A549 (cell line): ENCODE data around the gene SH3RF3. TPM values are rescaled to one million over a fixed set of nuclear protein-coding genes. Genes with fewer than 3 reads are reported as not detected.

Source experiments
- ATAC-seq, 2 experiments: fragments of 200-7000 bp in 1 of 2; fragments of >200 bp in 1 of 2; cut with Nextera tagmentation in 1 of 2; cut with Tn5 transposase in 1 of 2; 3 replicates each; pipeline versions ENCODE4 v1.8.0 to v1.9.1; 2018 to 2020; ENCODE audit warnings: mild to moderate bottlenecking in 1 of 2, moderate library complexity in 1 of 2
- CTCF ChIA-PET: fragments of 300-600 bp; sonication (Branson Sonifier 250); formaldehyde crosslinking; extraction: SDS; loops from one replicate; lab custom pipeline; 2021; ENCODE audit warnings: antibody characterized with exemption, inconsistent platforms; lab: Yijun Ruan, JAX
- POLR2A ChIA-PET: fragments of 350-600 bp; formaldehyde crosslinking; extraction: SDS; loops from one replicate; lab custom pipeline; 2021; ENCODE audit warnings: antibody characterized with exemption, inconsistent platforms; lab: Yijun Ruan, JAX
- DNase-seq, 2 experiments: peaks; one replicate each; pipeline versions ENCODE4 v3.0.0 to v3.0.0-alpha.2; 2011 to 2016; ENCODE audit warnings: low read depth in 1 of 2, low spot score in 1 of 2
- FAIRE-seq: peaks from 2 replicates; lab custom pipeline; 2011; peaks lifted over from hg19 to GRCh38; lab: Jason Lieb, UNC
- H3K27ac ChIP-seq, 2 experiments: fragments of >200 bp; sonication (Bioruptor Twin); formaldehyde crosslinking; 3 replicates each; pipeline ENCODE4 v1.5.1; 2016 to 2017
- H3K4me1 ChIP-seq: fragments of >200 bp; sonication (Bioruptor Twin); formaldehyde crosslinking; 3 replicates; pipeline ENCODE4 v1.6.1; 2016
- H3K4me2 ChIP-seq: fragments of >200 bp; sonication (Bioruptor Twin); formaldehyde crosslinking; 3 replicates; pipeline ENCODE4 v1.6.1; 2016
- H3K4me3 ChIP-seq: fragments of >200 bp; sonication (Bioruptor Twin); formaldehyde crosslinking; 3 replicates; pipeline ENCODE4 v1.5.1; 2016
- H3K9me3 ChIP-seq: fragments of >200 bp; sonication (Bioruptor Twin); formaldehyde crosslinking; 3 replicates; pipeline ENCODE4 v1.6.1; 2016
- ATOH8 ChIP-seq: fragments of 250-450 bp; sonication (Bioruptor Pico); IDR thresholded peaks from 2 replicates; pipeline ENCODE4 v1.5.0; 2020; ENCODE audit warnings: low read depth, mild to moderate bottlenecking, moderate library complexity
- CBX2 ChIP-seq: fragments of 200-600 bp; sonication (generic); IDR thresholded peaks from 2 replicates; pipeline ENCODE4 v1.6.1; 2016; ENCODE audit warnings: low read depth, mild to moderate bottlenecking, borderline replicate concordance
- E2F6 ChIP-seq: IDR thresholded peaks from 2 replicates; pipeline ENCODE4 v1.6.1; 2012; ENCODE audit warnings: low read depth, borderline replicate concordance
- EP300 ChIP-seq, 2 experiments: fragments of >200 bp; sonication (Bioruptor Twin); formaldehyde crosslinking; IDR thresholded peaks; 2 replicates in 1 of 2; 3 replicates in 1 of 2; pipeline ENCODE4 v1.6.1; 2016 to 2017
- ESRRA ChIP-seq: fragments of 150-350 bp; IDR thresholded peaks from 2 replicates; pipeline ENCODE4 v1.6.1; 2014; ENCODE audit warnings: mild to moderate bottlenecking, low read length, borderline replicate concordance
- FOSB ChIP-seq: fragments of 250-450 bp; sonication (Bioruptor Pico); IDR thresholded peaks from 2 replicates; pipeline ENCODE4 v1.5.0; 2020; ENCODE audit warnings: mild to moderate bottlenecking, moderate library complexity
- FOSL2 ChIP-seq, 2 experiments: fragments of 450-650 bp in 1 of 2; fragments of >200 bp in 1 of 2; sonication (Bioruptor Twin) in 1 of 2; formaldehyde crosslinking; IDR thresholded peaks; 2 replicates each; pipeline versions ENCODE4 v1.5.0 to v1.6.1; 2016 to 2020; ENCODE audit warnings: mild to moderate bottlenecking in 1 of 2, moderate library complexity in 1 of 2
- HDAC2 ChIP-seq: fragments of 200-600 bp; sonication (generic); IDR thresholded peaks from 2 replicates; pipeline ENCODE4 v1.6.1; 2016
- KDM5A ChIP-seq: fragments of 200-600 bp; sonication (generic); IDR thresholded peaks from 2 replicates; pipeline ENCODE4 v1.6.1; 2016; ENCODE audit warnings: antibody characterized with exemption, mild to moderate bottlenecking
- MAX ChIP-seq: IDR thresholded peaks from 2 replicates; pipeline ENCODE4 v1.6.1; 2012
- NR3C1 ChIP-seq: fragments of >200 bp; sonication (Bioruptor Twin); formaldehyde crosslinking; IDR thresholded peaks from 3 replicates; pipeline ENCODE4 v1.6.1; 2017
- PBX3 ChIP-seq: IDR thresholded peaks from 2 replicates; pipeline ENCODE4 v1.6.1; 2012
- POLR2AphosphoS2 ChIP-seq: conservative IDR thresholded peaks from 2 replicates; pipeline ENCODE4 v1.6.1; 2012; ENCODE audit warnings: low read length, improper control_type of control experiment, inconsistent platforms
- RAD21 ChIP-seq, 2 experiments: fragments of >200 bp in 1 of 2; sonication (Bioruptor Twin) in 1 of 2; formaldehyde crosslinking in 1 of 2; IDR thresholded peaks in 1 of 2; conservative IDR thresholded peaks in 1 of 2; 2 replicates in 1 of 2; 3 replicates in 1 of 2; pipeline ENCODE4 v1.6.1; 2012 to 2018; ENCODE audit warnings: inconsistent platforms in 1 of 2
- RCOR1 ChIP-seq: fragments of 150-350 bp; IDR thresholded peaks from 2 replicates; pipeline ENCODE4 v1.6.1; 2014; ENCODE audit warnings: antibody characterized with exemption, low read length, low read depth
- REST ChIP-seq: fragments of 200-600 bp; sonication (generic); IDR thresholded peaks from 2 replicates; pipeline ENCODE4 v1.6.1; 2016; ENCODE audit warnings: antibody characterized with exemption, mild to moderate bottlenecking, moderate library complexity
- RFX5 ChIP-seq: fragments of 450-650 bp; IDR thresholded peaks from 2 replicates; pipeline ENCODE4 v1.7.1; 2014; ENCODE audit warnings: antibody characterized with exemption, mild to moderate bottlenecking, moderate library complexity
- RNF2 ChIP-seq: fragments of 200-600 bp; sonication (generic); IDR thresholded peaks from 2 replicates; pipeline ENCODE4 v1.6.1; 2016; ENCODE audit warnings: low read depth, mild to moderate bottlenecking, antibody characterized with exemption, moderate library complexity, borderline replicate concordance
- SMC3 ChIP-seq: fragments of >200 bp; sonication (Bioruptor Twin); formaldehyde crosslinking; IDR thresholded peaks from 3 replicates; pipeline ENCODE4 v1.6.1; 2018; ENCODE audit warnings: inconsistent platforms
- SREBF2 ChIP-seq: fragments of 450-650 bp; IDR thresholded peaks from 2 replicates; pipeline ENCODE4 v1.6.1; 2014; ENCODE audit warnings: mild to moderate bottlenecking, moderate library complexity
- TFCP2L1 ChIP-seq: fragments of 250-450 bp; sonication (Bioruptor Pico); IDR thresholded peaks from 2 replicates; pipeline ENCODE4 v1.5.0; 2021; ENCODE audit warnings: mild to moderate bottlenecking
- ZC3H11A ChIP-seq: fragments of 450-650 bp; IDR thresholded peaks from 2 replicates; pipeline ENCODE4 v1.6.1; 2014; ENCODE audit warnings: antibody characterized with exemption, mild to moderate bottlenecking
- ZFP36 ChIP-seq: fragments of 450-650 bp; IDR thresholded peaks from 2 replicates; pipeline ENCODE4 v1.6.1; 2014; ENCODE audit warnings: borderline replicate concordance; ENCODE audit not compliant: partially characterized antibody
- WGBS: methylation state at CpG from one replicate; pipeline ENCODE4 v1.1.6; 2017; ENCODE audit errors: missing lambda C conversion rate; 5-methylcytosine and 5-hydroxymethylcytosine counted together
- polyA plus RNA-seq, 4 experiments: library from polyadenylated mRNA; depleted of rRNA in 3 of 4; stranded (reverse); fragments of >200 nt; fragmentation: RNase III in 1 of 4; extraction: RNeasy Plus Mini Kit Qiagen cat#74134 plus additional on column Dnase treatment in 1 of 4; gene quantifications; 2 replicates in 3 of 4; 3 replicates in 1 of 4; pipeline ENCODE4 v1.2.3, GENCODE V29; 2011 to 2017

Gene SH3RF3
- polyA plus RNA-seq, 2 of the 4 experiments (the other 2 are of a cell fraction) = 0.04 to 0.21 TPM

GRCh38 chr2:109342256-109342850 is 213.3 kb downstream of the SH3RF3 start:
- CTCF ChIA-PET = interaction anchor here (1.0 kb wide), 1 partner anchor 46 kb away, joined by 3 read pairs; no protein-coding TSS in a partner anchor
- Histone ChIP-seq H3K4me1 (no peaks in the 10 kb centered on the region), H3K27ac (no peak overlapping the region), H3K4me3 (no peak overlapping the region), H3K4me2 (no peak overlapping the region), H3K9me3 (no peaks in the 10 kb centered on the region)
- ATAC-seq (no peak), FAIRE-seq (no peak), DNase-seq (no peak)
- 85% methylated on average over 18 of the region's 18 CpGs for WGBS
- POLR2A ChIA-PET = no interaction called here
- TF ChIP-seq ATOH8 (no peak), SMC3 (no peak), SREBF2 (no peak), POLR2AphosphoS2 (no peak), KDM5A (no peak), FOSB (no peak), MAX (no peak), REST (no peak)
- TF ChIP-seq, all 56 proteins: peak for 0

GRCh38 chr2:109342930-109343329 is 213.9 kb downstream of the SH3RF3 start:
- ChIA-PET CTCF (interaction anchor here (0.6 kb wide), 1 partner anchor 59 kb away, joined by 4 read pairs; no protein-coding TSS in a partner anchor), POLR2A (no interaction called here)
- H3K27ac ChIP-seq = no peak overlapping the region
- no peak overlapping the region for H3K4me3 ChIP-seq
- no peaks in the 10 kb centered on the region for H3K9me3 ChIP-seq
- H3K4me1 ChIP-seq = no peaks in the 10 kb centered on the region
- H3K4me2 ChIP-seq = no peak overlapping the region
- DNase-seq (no peak), ATAC-seq (no peak), FAIRE-seq (no peak)
- TF ChIP-seq HDAC2 (no peak), ZFP36 (no peak)
- 73% methylated on average over 6 of the region's 6 CpGs for WGBS

GRCh38 chr2:109343460-109343859 is 214.5 kb downstream of the SH3RF3 start:
- ChIA-PET POLR2A (no interaction called here), CTCF (interaction anchor here (0.6 to 0.7 kb wide), 2 partner anchors 20 to 60 kb away, joined by 3 to 4 read pairs; no protein-coding TSS in a partner anchor)
- no peak overlapping the region for H3K4me3 ChIP-seq
- no peak overlapping the region for H3K4me2 ChIP-seq
- DNase-seq (no peak), ATAC-seq (no peak), FAIRE-seq (no peak)
- WGBS = 53% methylated on average over 5 of the region's 5 CpGs
- H3K27ac ChIP-seq = no peak overlapping the region
- H3K4me1 ChIP-seq = no peaks in the 10 kb centered on the region
- no peaks in the 10 kb centered on the region for H3K9me3 ChIP-seq
- TF ChIP-seq ESRRA (no peak), RAD21 (conservative IDR thresholded peaks at IDR 0.05 in 1 of 2, IDR thresholded peaks at IDR 0.05 in 1 of 2) (no peak), SREBF2 (no peak), PBX3 (no peak), EP300 (IDR thresholded peaks at IDR 0.05) (no peak), E2F6 (no peak), FOSL2 (IDR thresholded peaks at IDR 0.05) (no peak), FOSL2 (CRISPR knock-in tag; IDR thresholded peaks at IDR 0.05) (no peak), RNF2 (no peak), ZFP36 (no peak), TFCP2L1 (CRISPR knock-in tag) (no peak), NR3C1 (no peak), REST (no peak), ZC3H11A (no peak), RCOR1 (no peak), CBX2 (no peak), RFX5 (no peak)
